Upper lobe of left lung (tissue), 4 donors: Measurements from ENCODE around the gene ZNF562.

ENCODE experiments used
- POLR2AphosphoS5 ChIP-seq, 2 donors: sonication (generic); formaldehyde crosslinking; IDR thresholded peaks; one replicate each; pipeline ENCODE4 v1.5.1; 2017; ENCODE audit warnings: antibody characterized with exemption in 2 of 2
- TF ChIP-seq, protein P1 (sequence below), 6 experiments: fragments of 450-650 bp in 4 of 6; fragments of 200-600 bp in 2 of 6; sonication (generic) in 2 of 6; IDR thresholded peaks; one replicate each; pipeline ENCODE4 v1.5.1; 2016 to 2019; ENCODE audit warnings: antibody characterized with exemption in 6 of 6

- TF ChIP-seq, protein P1, sequence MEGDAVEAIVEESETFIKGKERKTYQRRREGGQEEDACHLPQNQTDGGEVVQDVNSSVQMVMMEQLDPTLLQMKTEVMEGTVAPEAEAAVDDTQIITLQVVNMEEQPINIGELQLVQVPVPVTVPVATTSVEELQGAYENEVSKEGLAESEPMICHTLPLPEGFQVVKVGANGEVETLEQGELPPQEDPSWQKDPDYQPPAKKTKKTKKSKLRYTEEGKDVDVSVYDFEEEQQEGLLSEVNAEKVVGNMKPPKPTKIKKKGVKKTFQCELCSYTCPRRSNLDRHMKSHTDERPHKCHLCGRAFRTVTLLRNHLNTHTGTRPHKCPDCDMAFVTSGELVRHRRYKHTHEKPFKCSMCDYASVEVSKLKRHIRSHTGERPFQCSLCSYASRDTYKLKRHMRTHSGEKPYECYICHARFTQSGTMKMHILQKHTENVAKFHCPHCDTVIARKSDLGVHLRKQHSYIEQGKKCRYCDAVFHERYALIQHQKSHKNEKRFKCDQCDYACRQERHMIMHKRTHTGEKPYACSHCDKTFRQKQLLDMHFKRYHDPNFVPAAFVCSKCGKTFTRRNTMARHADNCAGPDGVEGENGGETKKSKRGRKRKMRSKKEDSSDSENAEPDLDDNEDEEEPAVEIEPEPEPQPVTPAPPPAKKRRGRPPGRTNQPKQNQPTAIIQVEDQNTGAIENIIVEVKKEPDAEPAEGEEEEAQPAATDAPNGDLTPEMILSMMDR (IDR thresholded peaks at IDR 0.05): no peak
- no peak for TF ChIP-seq POLR2AphosphoS5 (IDR thresholded peaks at IDR 0.05)
Observed at GRCh38 chr19:9650345-9650744, 24.6 kb downstream of the ZNF562 start.
